H1 (cell line): ENCODE results near the gene SHISAL1. TPM values are rescaled to one million over a fixed set of nuclear protein-coding genes. Genes with fewer than 3 reads are reported as not detected.

Source experiments
- CHD7 ChIP-seq: fragments of 300-600 bp; sonication (generic); IDR thresholded peaks from 2 replicates; pipeline ENCODE4 v1.7.1; 2012; ENCODE audit warnings: low read length, moderate library complexity, mild to moderate bottlenecking, inconsistent platforms; ENCODE audit not compliant: insufficient replicate concordance
- JUND ChIP-seq: IDR thresholded peaks from 2 replicates; pipeline ENCODE4 v1.6.1; 2011; ENCODE audit warnings: mild to moderate bottlenecking, improper control_type of control experiment, low read length
- POLR2AphosphoS5 ChIP-seq: IDR thresholded peaks from 2 replicates; pipeline ENCODE4 v1.6.1; 2011; ENCODE audit warnings: low read depth, low read length
- SAP30 ChIP-seq: fragments of 300-600 bp; sonication (generic); IDR thresholded peaks from 2 replicates; pipeline ENCODE4 v1.7.1; 2012; ENCODE audit warnings: low read length, moderate library complexity, mild to moderate bottlenecking, inconsistent platforms; ENCODE audit not compliant: insufficient read depth, insufficient replicate concordance
- SP4 ChIP-seq: IDR thresholded peaks from 2 replicates; pipeline ENCODE4 v1.6.1; 2012; ENCODE audit warnings: low read length, inconsistent platforms
- TAF7 ChIP-seq: optimal IDR thresholded peaks from 2 replicates; pipeline ENCODE3; 2011; ENCODE audit warnings: low read depth, mild to moderate bottlenecking, inconsistent platforms, low read length, moderate library complexity, borderline replicate concordance
- polyA plus RNA-seq, 7 experiments: library from polyadenylated mRNA; depleted of rRNA in 3 of 7; stranded (reverse) in 5 of 7; unstranded in 2 of 7; fragments of >200 nt in 5 of 7; fragments of 200-250 nt in 2 of 7; gene quantifications; 1 replicate in 5 of 7; 2 replicates in 1 of 7; 4 replicates in 1 of 7; pipeline versions ENCODE4 v1.2.1 to v1.2.3, GENCODE V29; 2011 to 2013; ENCODE audit warnings: missing spikeins in 2 of 7, mixed read lengths in 2 of 7
- total RNA-seq: library from RNA; stranded (reverse); fragmentation: NEBNext Ultra II Directional; extraction: Animal tissue kit (Norgen Biotek cat#: 25700); gene quantifications from 2 replicates; pipeline ENCODE4 v1.2.1, GENCODE V29; 2021

The SHISAL1 gene
- total and polyA plus RNA-seq, 2 of the 8 experiments (the other 6 are each of a cell fraction or from before 2014, with no cell fraction given), result 3.7 to 5.8 TPM

- TF ChIP-seq CHD7 (no peak), JUND (no peak), POLR2AphosphoS5 (no peak), SP4 (no peak), SAP30 (no peak), TAF7 (no peak)
Observed at GRCh38 chr22:44212936-44213335, 99.8 kb downstream of the SHISAL1 start (continued).
